HG03280 (cell line): ENCODE data around the gene ACOX2.
A peak's percentile ranks its signal among the peaks of the same experiment; 100 is the strongest.

Experiments
- ATAC-seq: cut with Tn5 transposase; IDR thresholded peaks from one replicate; pipeline ENCODE4 v1.9.1; 2021; ENCODE audit warnings: mild to moderate bottlenecking, moderate library complexity; ENCODE audit not compliant: unreplicated experiment

ACOX2 gene

GRCh38 chr3:58536501-58537411 lies at the start of gene ACOX2:
Gene ACOX2 (minus strand): TSS chr3:58537190. CDS start chr3:58535106, 2,084 bp downstream.
- no peak for ATAC-seq

- no peak for ATAC-seq
Observed at GRCh38 chr3:58585994-58586393, 49.0 kb upstream of the ACOX2 start.

GRCh38 chr3:58585005-58585786 lies 48.2 kb upstream of the ACOX2 start:
- peak; percentile 92 for ATAC-seq

GRCh38 chr3:58584690-58585004 lies 47.7 kb upstream of the ACOX2 start:
- no peak for ATAC-seq

- ATAC-seq, result no peak
Observed at GRCh38 chr3:58581328-58582091, 44.5 kb upstream of the ACOX2 start.

- no peak for ATAC-seq
Observed at GRCh38 chr3:58580826-58581327, 43.9 kb upstream of the ACOX2 start.

GRCh38 chr3:58578873-58579272 lies 41.9 kb upstream of the ACOX2 start:
- ATAC-seq, result no peak

- no peak for ATAC-seq
Observed at GRCh38 chr3:58577269-58577821, 40.4 kb upstream of the ACOX2 start, which contains the start of gene FAM107A. Gene FAM107A (minus strand): TSS chr3:58577391. CDS start chr3:58569860, 7,531 bp downstream.

GRCh38 chr3:58576716-58577115 lies 39.7 kb upstream of the ACOX2 start:
- no peak for ATAC-seq

- no peak for ATAC-seq
Observed at GRCh38 chr3:58575971-58576652, 39.1 kb upstream of the ACOX2 start.

GRCh38 chr3:58574682-58575081 lies 37.7 kb upstream of the ACOX2 start:
- no peak for ATAC-seq

GRCh38 chr3:58574106-58574505 lies 37.1 kb upstream of the ACOX2 start:
- ATAC-seq, result no peak

- no peak for ATAC-seq
Observed at GRCh38 chr3:58573640-58574039, 36.6 kb upstream of the ACOX2 start.

- no peak for ATAC-seq
Observed at GRCh38 chr3:58572634-58573230, 35.7 kb upstream of the ACOX2 start.

- no peak for ATAC-seq
Observed at GRCh38 chr3:58572013-58572633, 35.1 kb upstream of the ACOX2 start.

GRCh38 chr3:58570851-58571250 lies 33.9 kb upstream of the ACOX2 start:
- no peak for ATAC-seq

- ATAC-seq, result no peak
Observed at GRCh38 chr3:58569287-58570001, 32.5 kb upstream of the ACOX2 start.

GRCh38 chr3:58568572-58569286 lies 31.7 kb upstream of the ACOX2 start:
- ATAC-seq, result no peak
